ENCODE data around the gene MTF1.
A peak's percentile ranks its signal among the peaks of the same experiment; 100 is the strongest.

MTF1 gene

DNA sequence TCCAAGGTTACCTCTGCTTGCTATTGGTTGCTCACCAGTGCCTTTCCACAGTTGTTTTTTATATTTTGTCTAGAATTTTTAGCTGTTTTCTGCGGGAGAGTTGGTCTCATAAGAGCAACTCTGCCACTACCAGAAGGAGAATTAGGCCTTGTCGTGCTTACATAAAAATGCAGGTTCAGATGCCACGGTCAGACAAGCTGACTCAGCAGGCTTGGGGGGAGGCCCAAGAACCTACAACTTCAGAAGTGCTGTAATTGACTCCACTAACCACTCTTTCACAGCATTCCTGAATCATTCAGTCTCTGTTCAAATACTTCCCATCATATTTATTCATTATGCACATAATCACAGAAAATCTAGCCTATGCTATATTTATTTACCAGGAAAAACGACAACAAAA, 28.3 kb downstream of the MTF1 start:
- no peaks in the 10 kb centered on the region for H3K4me1 ChIP-seq (ENCODE audit: insufficient read depth, low read length)
- H3K36me3 ChIP-seq (ENCODE audit: insufficient read depth, low read length): peaks cover 13% of the 10 kb centered on the region
- H3K9ac ChIP-seq (ENCODE audit: low read depth, low read length): no peak overlapping the region
- no peaks in the 10 kb centered on the region for H3K9me3 ChIP-seq (ENCODE audit: control insufficient read depth, insufficient read depth, low read length)

DNA sequence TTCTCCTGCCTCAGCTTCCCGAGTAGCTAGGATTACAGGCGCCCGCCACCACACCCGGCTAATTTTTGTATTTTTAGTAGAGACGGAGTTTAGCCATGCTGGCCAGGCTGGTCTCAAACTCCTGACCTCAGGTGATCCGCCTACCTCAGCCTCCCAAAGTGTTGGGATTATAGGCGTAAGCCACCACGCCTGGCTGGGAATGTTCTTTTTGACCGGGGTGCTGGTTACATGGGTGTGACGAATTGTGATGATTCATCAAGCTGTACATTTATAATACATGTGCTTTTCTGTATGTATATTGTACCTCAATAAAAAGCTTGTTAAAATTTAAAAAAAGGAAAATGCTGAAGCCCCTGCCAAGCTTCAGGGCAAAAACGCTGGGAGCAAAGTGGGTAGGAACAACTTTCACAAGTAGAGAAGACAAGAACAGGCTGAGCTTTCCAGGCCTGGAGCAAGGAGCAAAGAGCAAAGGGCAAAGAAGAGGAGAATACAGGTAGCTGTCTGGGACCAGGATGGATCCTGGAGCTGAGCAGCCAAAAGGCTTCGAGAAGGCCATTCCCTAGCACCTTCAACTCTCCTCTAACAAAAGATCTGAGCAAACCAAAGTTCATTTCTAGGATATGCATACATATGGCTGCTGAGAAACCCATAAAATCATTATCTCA, 30.9 kb downstream of the MTF1 start:
- Histone ChIP-seq H3K9me3 (ENCODE audit: control insufficient read depth, insufficient read depth, low read length) (no peaks in the 10 kb centered on the region), H3K36me3 (ENCODE audit: insufficient read depth, low read length) (peaks cover 6% of the 10 kb centered on the region; the same call in 1 of the 2 replicates), H3K9ac (ENCODE audit: low read depth, low read length) (no peak overlapping the region), H3K4me1 (ENCODE audit: insufficient read depth, low read length) (no peaks in the 10 kb centered on the region)

DNA sequence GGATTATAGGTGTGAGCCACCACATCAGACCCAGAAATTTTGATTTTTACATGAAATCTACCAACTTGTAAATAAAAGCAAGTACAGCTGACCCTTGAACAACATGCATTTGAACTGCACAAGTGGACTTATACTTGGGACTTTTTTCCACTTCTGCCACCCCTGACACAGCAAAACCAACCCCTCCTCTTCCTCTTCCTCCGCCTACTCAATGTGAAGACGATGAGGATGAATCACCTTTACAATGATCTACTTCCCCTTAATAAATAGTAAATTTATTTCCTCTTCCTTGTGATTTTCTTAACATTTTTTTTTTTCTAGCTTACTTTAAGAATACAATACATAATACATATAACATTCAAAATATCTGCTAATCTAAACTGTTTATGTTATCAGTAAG, 33.9 kb downstream of the MTF1 start:
- Histone ChIP-seq H3K4me1 (ENCODE audit: insufficient read depth, low read length) (no peaks in the 10 kb centered on the region), H3K9me3 (ENCODE audit: control insufficient read depth, insufficient read depth, low read length) (no peaks in the 10 kb centered on the region), H3K36me3 (ENCODE audit: insufficient read depth, low read length) (no peaks in the 10 kb centered on the region), H3K9ac (ENCODE audit: low read depth, low read length) (no peak overlapping the region)

DNA sequence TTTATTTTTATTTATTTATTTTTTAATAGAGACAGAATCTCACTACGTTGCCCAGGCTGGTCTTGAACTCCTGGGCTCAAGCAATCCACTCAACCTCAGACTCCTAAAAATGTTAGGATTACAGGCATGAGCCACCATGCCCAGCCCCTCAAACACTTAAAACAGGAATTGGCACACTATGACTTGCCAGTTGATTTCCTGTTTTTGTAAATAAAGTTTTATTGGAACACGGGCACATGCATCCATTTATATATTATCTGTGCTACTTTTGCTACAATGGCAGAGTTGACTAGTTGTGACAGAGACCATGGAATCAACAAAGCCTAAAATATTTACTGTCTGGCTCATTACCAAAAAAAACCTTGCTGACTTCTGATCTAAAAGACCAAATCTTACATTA, 35.4 kb downstream of the MTF1 start:
- Histone ChIP-seq H3K4me1 (ENCODE audit: insufficient read depth, low read length) (no peaks in the 10 kb centered on the region), H3K36me3 (ENCODE audit: insufficient read depth, low read length) (no peaks in the 10 kb centered on the region; the same call in 1 of the 2 replicates), H3K9me3 (ENCODE audit: control insufficient read depth, insufficient read depth, low read length) (no peaks in the 10 kb centered on the region), H3K9ac (ENCODE audit: low read depth, low read length) (no peak overlapping the region)

DNA sequence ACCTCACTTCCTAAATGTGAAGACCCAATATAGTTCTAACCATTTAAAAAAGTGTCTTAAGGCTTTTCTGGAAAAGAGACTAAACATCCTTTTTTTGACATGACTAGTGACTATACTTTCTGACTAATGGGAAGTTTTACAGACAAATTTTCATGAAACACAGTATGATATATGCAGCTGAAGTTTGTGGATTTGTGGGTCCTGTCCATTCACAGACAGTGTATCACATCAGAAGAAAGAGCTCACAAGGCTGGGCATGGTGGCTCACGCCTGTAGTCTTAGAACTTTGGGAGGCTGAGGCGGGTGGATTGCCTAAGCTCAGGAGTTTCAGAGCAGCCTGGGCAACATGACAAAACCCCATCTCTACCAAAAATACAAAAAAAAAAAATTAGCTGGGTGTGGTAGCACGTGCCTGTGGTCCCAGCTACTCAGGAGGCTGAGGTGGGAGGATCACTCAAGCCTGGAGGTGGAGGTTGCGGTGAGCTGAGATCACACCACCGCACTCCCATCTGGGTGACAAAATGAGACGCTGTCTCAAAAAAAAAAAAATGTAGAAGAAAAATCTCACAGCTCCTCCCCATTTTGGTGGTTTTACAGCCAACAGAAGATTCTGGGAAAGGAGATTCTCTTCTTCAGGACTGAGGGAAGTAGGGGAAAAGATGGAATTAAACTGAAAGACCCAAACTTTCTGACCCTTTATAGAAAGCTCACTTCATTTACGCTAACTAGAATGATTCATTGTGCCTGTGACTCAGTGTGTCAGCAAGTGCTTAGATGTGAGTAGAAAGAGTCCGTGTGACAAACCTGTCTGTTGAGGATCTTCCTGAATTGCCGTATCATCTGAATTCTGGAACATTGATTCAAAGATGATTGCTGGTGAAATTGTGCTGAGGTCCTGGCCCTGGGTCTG, 36.2 kb downstream of the MTF1 start:
- no peaks in the 10 kb centered on the region; the same call in 1 of the 2 replicates for H3K36me3 ChIP-seq (ENCODE audit: insufficient read depth, low read length)
- H3K4me1 ChIP-seq (ENCODE audit: insufficient read depth, low read length): no peaks in the 10 kb centered on the region
- H3K9ac ChIP-seq (ENCODE audit: low read depth, low read length): no peak overlapping the region
- no peaks in the 10 kb centered on the region for H3K9me3 ChIP-seq (ENCODE audit: control insufficient read depth, insufficient read depth, low read length)

DNA sequence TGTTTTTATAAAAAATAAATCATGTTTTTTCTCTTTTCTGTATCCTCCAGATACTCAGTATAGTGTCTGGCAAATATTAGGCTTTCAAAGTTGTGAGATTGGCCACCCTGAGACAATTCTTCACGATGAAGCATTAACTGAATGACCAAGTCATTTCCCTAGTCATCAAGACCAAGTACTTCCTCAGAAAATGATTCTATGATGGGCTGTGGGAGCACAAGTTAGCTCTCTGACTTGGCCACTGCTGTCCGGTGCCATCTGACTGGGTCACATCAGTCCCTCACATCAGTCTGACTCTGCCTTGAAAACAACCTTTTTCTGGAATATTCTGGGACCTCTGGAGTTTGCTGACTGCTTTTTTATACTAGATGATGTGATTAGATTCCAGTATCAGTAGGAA, 37.9 kb downstream of the MTF1 start:
- no peaks in the 10 kb centered on the region for H3K4me1 ChIP-seq (ENCODE audit: insufficient read depth, low read length)
- H3K9ac ChIP-seq (ENCODE audit: low read depth, low read length): no peak overlapping the region
- no peaks in the 10 kb centered on the region; the same call in none of the 2 replicates for H3K36me3 ChIP-seq (ENCODE audit: insufficient read depth, low read length)
- no peaks in the 10 kb centered on the region for H3K9me3 ChIP-seq (ENCODE audit: control insufficient read depth, insufficient read depth, low read length)

DNA sequence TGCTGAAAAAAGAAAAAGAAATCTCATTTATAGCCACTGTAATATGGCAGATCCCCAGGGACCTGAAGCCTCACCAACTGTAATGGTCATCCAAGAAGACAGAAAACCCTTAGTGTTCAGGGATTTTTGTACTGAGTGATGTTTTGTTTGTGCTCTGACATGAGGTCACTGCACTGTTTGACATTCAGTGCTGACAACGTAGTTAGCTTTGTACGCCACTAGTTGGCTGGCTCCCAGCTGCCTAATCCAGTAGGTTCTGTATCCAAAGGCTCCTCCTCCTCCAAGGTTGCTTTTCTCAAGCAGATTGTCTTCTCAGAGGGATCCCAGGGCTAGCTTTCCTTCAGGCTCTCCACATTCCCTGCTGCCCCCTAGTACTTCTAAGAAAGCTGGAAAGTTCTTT, 41.9 kb downstream of the MTF1 start:
- H3K9me3 ChIP-seq (ENCODE audit: control insufficient read depth, insufficient read depth, low read length): no peaks in the 10 kb centered on the region
- no peaks in the 10 kb centered on the region for H3K4me1 ChIP-seq (ENCODE audit: insufficient read depth, low read length)
- H3K9ac ChIP-seq (ENCODE audit: low read depth, low read length): no peak overlapping the region
- no peaks in the 10 kb centered on the region; the same call in none of the 2 replicates for H3K36me3 ChIP-seq (ENCODE audit: insufficient read depth, low read length)

DNA sequence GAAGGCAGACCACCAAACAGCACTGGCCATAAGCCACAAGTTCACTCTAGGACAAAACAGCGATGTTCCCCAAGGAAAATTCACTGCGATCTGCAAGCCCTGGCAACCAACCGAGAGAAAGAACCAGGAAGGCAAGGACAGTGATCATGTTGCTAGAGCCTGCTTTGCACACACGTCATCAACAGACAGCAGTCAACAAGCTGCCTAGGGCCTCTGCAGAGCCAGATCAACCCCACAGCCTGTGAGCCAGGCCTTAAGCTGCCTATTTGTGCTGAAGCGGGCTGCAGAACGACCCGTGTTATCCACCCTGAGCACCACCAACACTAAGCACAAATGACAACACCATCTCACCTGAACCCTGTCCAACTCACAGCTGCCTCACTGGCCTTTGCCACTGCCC, 45.1 kb downstream of the MTF1 start:
- no peaks in the 10 kb centered on the region for H3K9me3 ChIP-seq (ENCODE audit: control insufficient read depth, insufficient read depth, low read length)
- no peak overlapping the region for H3K9ac ChIP-seq (ENCODE audit: low read depth, low read length)
- no peaks in the 10 kb centered on the region for H3K4me1 ChIP-seq (ENCODE audit: insufficient read depth, low read length)
- H3K36me3 ChIP-seq (ENCODE audit: insufficient read depth, low read length): no peaks in the 10 kb centered on the region; the same call in none of the 2 replicates

DNA sequence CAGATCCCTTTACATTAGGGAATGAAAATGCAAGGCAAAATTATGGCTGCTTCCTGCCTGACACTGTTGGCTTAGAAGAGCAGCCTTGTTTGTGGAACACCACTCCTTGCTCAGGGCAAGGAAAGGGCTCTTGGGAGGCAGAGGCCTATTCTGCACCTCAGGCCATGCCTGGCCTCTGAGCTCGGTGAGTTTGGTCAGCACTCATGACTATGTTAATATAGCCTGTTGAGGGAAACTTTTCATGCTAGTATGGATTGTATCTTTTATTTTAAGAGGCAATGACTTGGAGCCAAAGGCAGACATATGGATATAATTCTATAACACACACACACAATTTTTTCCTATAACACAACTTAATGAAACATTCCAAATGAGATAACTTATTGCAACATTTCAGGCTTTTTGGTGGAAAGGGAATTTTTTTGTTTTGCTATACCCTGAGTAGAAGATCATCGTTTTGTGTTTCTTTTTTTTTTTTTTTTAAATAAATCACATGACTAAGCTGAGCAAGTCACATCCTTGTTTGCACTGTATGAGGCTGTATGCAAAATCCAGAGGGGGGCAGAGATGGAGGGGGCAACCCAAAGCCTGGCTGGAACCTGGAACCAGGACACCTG, 45.8 kb downstream of the MTF1 start:
- Histone ChIP-seq H3K9me3 (ENCODE audit: control insufficient read depth, insufficient read depth, low read length) (no peaks in the 10 kb centered on the region), H3K9ac (ENCODE audit: low read depth, low read length) (no peak overlapping the region), H3K36me3 (ENCODE audit: insufficient read depth, low read length) (no peaks in the 10 kb centered on the region; the same call in none of the 2 replicates), H3K4me1 (ENCODE audit: insufficient read depth, low read length) (no peaks in the 10 kb centered on the region)

DNA sequence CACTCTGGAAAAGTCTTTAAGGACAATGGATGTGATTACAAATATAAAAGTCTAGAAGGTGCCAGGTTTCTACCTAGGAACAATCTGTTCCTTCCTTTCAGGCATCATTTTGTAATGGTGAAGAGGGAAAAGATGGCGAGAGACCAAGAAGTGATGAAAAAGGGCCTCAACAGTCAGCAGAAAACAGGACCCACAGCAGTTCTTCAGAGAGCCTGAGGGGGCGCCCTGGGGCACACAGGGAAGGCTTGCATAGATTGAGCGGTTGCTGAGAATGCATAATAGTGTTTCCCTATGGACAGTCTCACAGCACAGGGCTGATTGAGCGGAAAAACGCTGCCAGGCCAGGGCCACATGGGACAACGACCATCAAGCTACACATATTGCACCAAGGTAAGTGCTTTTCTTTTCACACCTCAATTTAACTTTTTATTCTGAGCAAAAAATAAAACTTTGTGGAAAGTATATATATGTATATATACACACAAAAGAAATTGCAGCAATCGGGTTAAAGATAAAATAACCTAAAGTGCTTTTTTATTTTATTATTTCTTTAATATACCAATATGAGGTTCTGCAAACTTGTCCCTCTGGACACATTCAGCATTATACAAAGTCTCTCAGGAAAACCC, 48.3 kb downstream of the MTF1 start:
- H3K9ac ChIP-seq (ENCODE audit: low read depth, low read length): no peak overlapping the region
- no peaks in the 10 kb centered on the region for H3K4me1 ChIP-seq (ENCODE audit: insufficient read depth, low read length)
- peaks cover 8% of the 10 kb centered on the region for H3K36me3 ChIP-seq (ENCODE audit: insufficient read depth, low read length)
- H3K9me3 ChIP-seq (ENCODE audit: control insufficient read depth, insufficient read depth, low read length): no peaks in the 10 kb centered on the region

DNA sequence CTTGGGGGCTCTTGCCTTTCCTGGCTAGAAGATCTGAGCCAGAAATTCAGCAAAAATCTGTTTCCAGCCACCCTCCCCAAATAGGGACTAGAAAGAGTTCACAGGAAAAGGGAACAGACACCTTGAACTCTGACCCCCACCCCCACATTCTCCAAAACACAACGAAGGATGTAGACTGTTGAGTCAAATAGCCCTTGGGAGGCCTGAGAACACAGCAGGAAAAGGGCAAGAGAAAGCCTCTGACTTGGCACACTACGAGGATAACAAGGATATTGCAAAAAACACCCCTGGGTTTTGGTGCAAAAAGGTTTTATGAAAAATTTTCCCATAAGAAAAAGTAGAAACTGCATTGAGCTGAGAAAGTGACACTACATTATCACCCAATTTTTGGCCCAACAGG, 49.5 kb downstream of the MTF1 start:
- Histone ChIP-seq H3K9ac (ENCODE audit: low read depth, low read length) (no peak overlapping the region), H3K4me1 (ENCODE audit: insufficient read depth, low read length) (no peaks in the 10 kb centered on the region), H3K36me3 (ENCODE audit: insufficient read depth, low read length) (peaks cover 20% of the 10 kb centered on the region), H3K9me3 (ENCODE audit: control insufficient read depth, insufficient read depth, low read length) (no peaks in the 10 kb centered on the region)

DNA sequence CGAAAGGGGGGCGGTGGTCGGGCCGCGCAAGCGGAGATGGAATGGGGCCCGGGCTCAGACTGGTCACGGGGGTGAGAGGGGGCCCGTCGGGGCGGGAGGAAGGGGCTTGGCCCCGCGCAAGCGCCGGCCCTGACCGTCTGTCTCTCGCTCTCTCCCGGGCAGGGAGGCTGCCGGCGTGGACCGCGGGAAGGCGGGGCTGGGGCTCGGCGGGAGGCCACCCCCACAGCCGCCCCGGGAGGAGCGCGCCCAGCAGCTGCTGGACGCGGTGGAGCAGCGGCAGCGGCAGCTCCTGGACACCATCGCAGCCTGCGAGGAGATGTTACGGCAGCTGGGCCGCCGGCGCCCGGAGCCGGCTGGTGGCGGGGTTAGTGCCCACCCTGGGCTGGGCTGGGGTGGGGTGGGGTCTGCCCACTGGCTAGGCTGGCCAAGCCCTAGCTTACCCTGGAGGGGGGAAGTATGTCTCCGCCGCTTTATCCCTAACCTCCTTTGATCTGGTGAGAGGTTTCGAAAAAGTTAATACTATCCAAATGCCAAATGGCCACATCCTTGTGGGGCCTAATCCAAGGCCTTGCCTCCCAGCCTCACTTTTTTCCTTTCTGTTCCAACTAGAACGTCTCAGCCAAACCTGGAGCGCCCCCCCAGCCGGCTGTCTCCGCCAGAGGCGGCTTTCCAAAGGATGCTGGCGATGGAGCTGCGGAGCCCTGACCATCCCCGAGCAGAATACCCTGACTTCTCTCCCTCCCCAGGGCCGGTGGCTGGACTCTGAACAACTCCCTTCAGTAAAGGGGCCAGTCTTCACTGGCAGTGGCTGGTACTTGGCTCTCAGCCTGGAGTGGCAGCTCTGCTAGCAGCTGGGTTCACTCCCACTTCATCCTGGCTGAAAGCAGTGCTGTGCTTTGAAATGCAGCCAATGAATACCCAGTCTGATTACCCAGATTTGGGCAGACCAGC, 50.7 kb downstream of the MTF1 start:
- Histone ChIP-seq H3K4me1 (ENCODE audit: insufficient read depth, low read length) (no peaks in the 10 kb centered on the region), H3K9ac (ENCODE audit: low read depth, low read length) (peak overlapping the region; percentile 72), H3K36me3 (ENCODE audit: insufficient read depth, low read length) (peaks cover 33% of the 10 kb centered on the region), H3K9me3 (ENCODE audit: control insufficient read depth, insufficient read depth, low read length) (no peaks in the 10 kb centered on the region)

DNA sequence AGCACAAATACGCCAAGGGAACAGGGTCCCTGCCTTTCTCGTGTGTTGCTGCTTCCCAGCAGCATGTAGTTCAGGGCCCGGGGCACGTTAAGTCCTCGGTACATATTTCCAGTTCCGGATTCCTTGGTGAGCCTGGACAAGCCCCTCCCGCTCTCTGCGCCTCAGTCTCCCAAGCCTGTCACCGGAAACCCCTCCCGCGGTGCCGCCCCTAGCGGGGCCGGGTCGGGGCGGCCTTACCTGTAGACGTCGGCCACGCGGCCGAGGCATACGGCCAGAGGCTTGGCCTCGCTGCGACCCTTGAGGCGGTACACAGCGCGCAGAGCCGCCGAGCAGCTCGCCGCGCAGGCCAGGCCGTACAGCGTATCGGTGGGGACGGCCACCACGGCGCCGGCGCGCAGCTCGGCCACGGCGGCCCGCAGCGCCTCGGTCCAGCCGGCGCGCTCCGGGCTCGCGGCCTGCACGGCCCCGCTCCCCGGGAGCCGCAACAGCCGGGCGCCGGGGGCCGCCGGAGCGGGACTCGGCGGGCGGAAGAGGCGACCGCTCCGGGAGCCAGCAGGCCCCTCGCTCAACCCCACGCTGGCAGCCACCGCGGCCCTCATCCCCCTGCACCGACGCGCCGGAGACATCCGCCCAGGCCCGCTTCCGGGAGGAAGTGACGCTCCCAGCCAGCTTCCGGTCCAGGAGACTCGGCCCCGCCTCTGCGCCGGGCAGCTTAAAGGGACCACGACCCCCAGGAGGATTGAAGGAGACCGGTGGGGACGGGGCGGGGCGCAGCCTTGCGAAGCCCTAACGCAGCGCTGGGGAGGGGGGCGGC, 51.6 kb downstream of the MTF1 start, which contains the start of the genes C1orf122 and YRDC:
TSS of gene C1orf122 (plus strand) at position 236 of the 814 bp plus-strand sequence. CDS start 615 bp downstream, outside the sequence.
TSS of gene YRDC (minus strand) at position 654 of the 814 bp plus-strand sequence. CDS start at position 626, 28 bp downstream.
- peaks cover 41% of the 10 kb centered on the region for H3K36me3 ChIP-seq (ENCODE audit: insufficient read depth, low read length)
- H3K9me3 ChIP-seq (ENCODE audit: control insufficient read depth, insufficient read depth, low read length): no peaks in the 10 kb centered on the region
- H3K4me1 ChIP-seq (ENCODE audit: insufficient read depth, low read length): no peaks in the 10 kb centered on the region
- peak within 1 kb of the TSS; percentile 72 for H3K9ac ChIP-seq (ENCODE audit: low read depth, low read length)
